ENCODE results near the gene UBE2I. TPM values are rescaled to one million over a fixed set of nuclear protein-coding genes. Genes with fewer than 3 reads are reported as not detected.

The UBE2I gene
- total and polyA plus RNA-seq, 4 donors = 19.4 to 23.9 (median 22.5) TPM

DNA sequence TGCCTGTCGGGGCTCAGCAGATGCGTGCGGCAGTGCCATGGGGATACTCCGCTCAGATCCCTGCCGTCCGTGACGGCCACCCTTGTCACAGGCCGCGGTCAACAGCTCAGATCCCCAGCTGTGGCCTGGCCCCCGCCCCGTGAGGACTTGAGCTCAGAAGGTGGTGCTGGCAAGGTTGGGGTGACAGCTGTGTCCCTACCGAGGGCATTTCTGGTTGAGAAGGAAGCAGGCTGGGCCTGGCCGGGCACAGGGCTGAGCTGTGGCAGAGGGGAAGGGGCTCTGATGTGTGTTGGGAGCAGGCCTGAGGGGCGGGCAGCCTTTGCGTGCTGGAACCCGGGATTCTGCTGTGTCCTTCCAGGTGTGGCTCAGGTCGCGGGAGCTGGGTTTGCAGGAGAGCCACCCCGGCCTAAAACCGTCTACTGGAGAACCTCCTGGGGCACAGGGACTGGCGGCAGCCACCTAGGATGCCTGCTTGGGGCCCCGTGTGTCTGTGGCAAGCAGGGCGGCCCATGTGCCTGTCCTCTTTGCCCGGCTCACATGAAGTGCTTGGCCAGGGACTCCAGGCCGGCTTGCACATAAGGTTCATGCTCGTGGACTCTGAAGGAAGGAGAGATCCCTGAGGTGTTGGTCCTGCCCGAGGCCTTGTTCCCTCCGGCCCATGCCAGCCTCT is 5.1 kb downstream of the UBE2I start:
- Histone ChIP-seq H3K27me3 (ENCODE audit: control insufficient read depth in 4 of 4, insufficient read depth in 4 of 4, low read length in 3 of 4) (no peaks in the 10 kb centered on the region), H3K27ac (ENCODE audit: low read depth in 1 of 2, low read length in 2 of 2) (no peak overlapping the region), H3K4me3 (ENCODE audit: low read depth in 1 of 3, low read length in 3 of 3) (no peak overlapping the region), H3K9ac (ENCODE audit: low read depth in 1 of 2, low read length in 2 of 2) (no peak overlapping the region), H3K4me1 (ENCODE audit: control insufficient read depth in 4 of 4, insufficient read depth in 4 of 4, low read length in 3 of 4) (peaks cover 9 to 39% (median 33%) of the 10 kb centered on the region in 4 donors), H3K36me3 (ENCODE audit: control insufficient read depth in 4 of 4, insufficient read depth in 3 of 4, low read depth in 1 of 4, low read length in 3 of 4) (peaks cover 30 to 53% (median 36%) of the 10 kb centered on the region in 4 donors), H3K9me3 (ENCODE audit: control insufficient read depth in 4 of 4, low read length in 3 of 4) (no peaks in the 10 kb centered on the region)
- no peak for TF ChIP-seq YY1 (IDR thresholded peaks at IDR 0.05)
- no peak for DNase-seq (ENCODE audit: low spot score)
- WGBS = 94% methylated on average over 28 of the region's 28 CpGs

GRCh38 chr16:1315081-1316032 is 5.9 kb downstream of the UBE2I start:
- peaks cover 9 to 37% (median 31%) of the 10 kb centered on the region in 4 donors for H3K4me1 ChIP-seq (ENCODE audit: control insufficient read depth in 4 of 4, insufficient read depth in 4 of 4, low read length in 3 of 4)

More at GRCh38 chr16:1315081-1316032, 5.9 kb downstream of the UBE2I start:
- Histone ChIP-seq H3K27ac (ENCODE audit: low read depth in 1 of 2, low read length in 2 of 2) (no peak overlapping the region), H3K27me3 (ENCODE audit: control insufficient read depth in 4 of 4, insufficient read depth in 4 of 4, low read length in 3 of 4) (no peaks in the 10 kb centered on the region), H3K4me3 (ENCODE audit: low read depth in 1 of 3, low read length in 3 of 3) (no peak overlapping the region), H3K9ac (ENCODE audit: low read depth in 1 of 2, low read length in 2 of 2) (no peak overlapping the region), H3K9me3 (ENCODE audit: control insufficient read depth in 4 of 4, low read length in 3 of 4) (no peaks in the 10 kb centered on the region), H3K36me3 (ENCODE audit: control insufficient read depth in 4 of 4, insufficient read depth in 3 of 4, low read depth in 1 of 4, low read length in 3 of 4) (peaks cover 33 to 61% (median 44%) of the 10 kb centered on the region in 4 donors)
- WGBS = 87% methylated on average over 46 of the region's 46 CpGs
- no peak for DNase-seq (ENCODE audit: low spot score)
- TF ChIP-seq FOXA1 (IDR thresholded peaks at IDR 0.05) (no peak), SP1 (IDR thresholded peaks at IDR 0.05) (no peak), ZBTB33 (IDR thresholded peaks at IDR 0.05) (no peak), REST (IDR thresholded peaks at IDR 0.05) (no peak), TAF1 (conservative IDR thresholded peaks at IDR 0.05) (no peak), CTCF (IDR thresholded peaks at IDR 0.05; ENCODE audit: low read depth, low read length, missing input control) (no peak), FOXA2 (IDR thresholded peaks at IDR 0.05) (no peak), MAX (IDR thresholded peaks at IDR 0.05) (no peak), HNF4G (IDR thresholded peaks at IDR 0.05) (no peak), NR2F2 (IDR thresholded peaks at IDR 0.05) (no peak), RXRA (IDR thresholded peaks at IDR 0.05) (no peak), GABPA (IDR thresholded peaks at IDR 0.05 in 1 of 2, conservative IDR thresholded peaks at IDR 0.05 in 1 of 2) (no peak), EGR1 (IDR thresholded peaks at IDR 0.05; ENCODE audit: low read depth in 2 of 2) (no peak), YY1 (IDR thresholded peaks at IDR 0.05) (no peak), HNF4A (conservative IDR thresholded peaks at IDR 0.05) (no peak), JUND (IDR thresholded peaks at IDR 0.05) (no peak), RAD21 (IDR thresholded peaks at IDR 0.05) (no peak)
- TF ChIP-seq, protein P1, sequence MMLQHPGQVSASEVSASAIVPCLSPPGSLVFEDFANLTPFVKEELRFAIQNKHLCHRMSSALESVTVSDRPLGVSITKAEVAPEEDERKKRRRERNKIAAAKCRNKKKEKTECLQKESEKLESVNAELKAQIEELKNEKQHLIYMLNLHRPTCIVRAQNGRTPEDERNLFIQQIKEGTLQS (IDR thresholded peaks at IDR 0.05) = no peak
